Parathyroid adenoma (tissue), 2 donors: Measurements from ENCODE around the gene NRDE2.

Source experiments
- H2AFZ ChIP-seq: fragments of 300-600 bp; sonication (generic); one replicate; pipeline ENCODE4 v1.7.0; 2017; ENCODE audit warnings: antibody characterized with exemption, mild to moderate bottlenecking
- H3K27ac ChIP-seq: fragments of 300-600 bp; sonication (generic); one replicate; pipeline ENCODE4 v1.7.0; 2017
- H3K27me3 ChIP-seq: fragments of 300-600 bp; sonication (generic); one replicate; pipeline ENCODE4 v1.7.0; 2017; ENCODE audit warnings: low read length; ENCODE audit not compliant: control insufficient read depth, insufficient read depth
- H3K36me3 ChIP-seq: fragments of 300-600 bp; sonication (generic); one replicate; pipeline ENCODE4 v1.7.0; 2017; ENCODE audit warnings: low read length; ENCODE audit not compliant: control insufficient read depth, insufficient read depth
- H3K4me1 ChIP-seq: fragments of 300-600 bp; sonication (generic); one replicate; pipeline ENCODE4 v1.7.0; 2017; ENCODE audit warnings: control low read depth
- H3K4me2 ChIP-seq: fragments of 300-600 bp; sonication (generic); one replicate; pipeline ENCODE4 v1.7.0; 2017; ENCODE audit warnings: low read length
- H3K4me3 ChIP-seq: fragments of 300-600 bp; sonication (generic); one replicate; pipeline ENCODE4 v1.7.0; 2017; ENCODE audit warnings: low read depth, low read length
- H3K79me2 ChIP-seq: fragments of 300-600 bp; sonication (generic); one replicate; pipeline ENCODE4 v1.7.0; 2017; ENCODE audit warnings: control low read depth
- H3K9ac ChIP-seq: fragments of 300-600 bp; sonication (generic); one replicate; pipeline ENCODE4 v1.7.0; 2017; ENCODE audit warnings: mild to moderate bottlenecking
- H3K9me3 ChIP-seq: fragments of 300-600 bp; sonication (generic); one replicate; pipeline ENCODE4 v1.7.0; 2017; ENCODE audit warnings: low read length; ENCODE audit not compliant: control insufficient read depth
- CTCF ChIP-seq: fragments of 300-600 bp; sonication (generic); IDR thresholded peaks from one replicate; pipeline ENCODE4 v1.7.0; 2017; ENCODE audit warnings: antibody characterized with exemption, mild to moderate bottlenecking
- donor health status: primary hyperparathyroidism.

NRDE2 gene

GRCh38 chr14:90336401-90336800 is 4.7 kb upstream of the NRDE2 start:
- H3K36me3 ChIP-seq, result no peaks in the 10 kb centered on the region
- H2AFZ ChIP-seq, result no peak overlapping the region
- TF ChIP-seq CTCF, result no peak
- H3K4me3 ChIP-seq, result no peak overlapping the region
- no peak overlapping the region for H3K9ac ChIP-seq
- no peaks in the 10 kb centered on the region for H3K79me2 ChIP-seq
- H3K27ac ChIP-seq, result no peak overlapping the region
- H3K9me3 ChIP-seq, result no peaks in the 10 kb centered on the region
- no peaks in the 10 kb centered on the region for H3K27me3 ChIP-seq
- peaks cover 3% of the 10 kb centered on the region for H3K4me1 ChIP-seq
- no peak overlapping the region for H3K4me2 ChIP-seq

- no peaks in the 10 kb centered on the region for H3K27me3 ChIP-seq
- no peaks in the 10 kb centered on the region for H3K9me3 ChIP-seq
- peak overlapping the region; percentile 79 for H3K27ac ChIP-seq
- H3K36me3 ChIP-seq, result no peaks in the 10 kb centered on the region
- peak overlapping the region; percentile 96 for H2AFZ ChIP-seq
- peaks cover 6% of the 10 kb centered on the region for H3K79me2 ChIP-seq
- peak overlapping the region; percentile 88 for H3K4me2 ChIP-seq
- peaks cover 5% of the 10 kb centered on the region for H3K4me1 ChIP-seq
- H3K9ac ChIP-seq, result no peak overlapping the region
- H3K4me3 ChIP-seq, result peak overlapping the region; percentile 77
- TF ChIP-seq CTCF, result no peak
Measured at GRCh38 chr14:90332271-90332584, 487 bp upstream of the NRDE2 start.

GRCh38 chr14:90330203-90331196 is 1.2 kb downstream of the NRDE2 start:
- Histone ChIP-seq H3K4me3 (peak overlapping the region; percentile 77), H3K9ac (no peak overlapping the region), H3K4me2 (peak overlapping the region; percentile 88), H3K79me2 (peaks cover 11% of the 10 kb centered on the region), H3K36me3 (no peaks in the 10 kb centered on the region), H3K4me1 (peaks cover 5% of the 10 kb centered on the region), H3K27me3 (no peaks in the 10 kb centered on the region), H3K9me3 (no peaks in the 10 kb centered on the region), H3K27ac (no peak overlapping the region), H2AFZ (peak overlapping the region; percentile 96)
- TF ChIP-seq CTCF, result no peak

GRCh38 chr14:90321891-90322290 is 9.8 kb downstream of the NRDE2 start:
- Histone ChIP-seq H3K9ac (no peak overlapping the region), H3K4me1 (peaks cover 3% of the 10 kb centered on the region), H3K36me3 (no peaks in the 10 kb centered on the region), H2AFZ (no peak overlapping the region), H3K9me3 (no peaks in the 10 kb centered on the region), H3K4me3 (no peak overlapping the region), H3K79me2 (peaks cover 15% of the 10 kb centered on the region), H3K27ac (no peak overlapping the region), H3K4me2 (no peak overlapping the region), H3K27me3 (no peaks in the 10 kb centered on the region)
- TF ChIP-seq CTCF, result no peak
